Dedifferentiated amniotic fluid mesenchymal stem cell (primary cell): ENCODE data around the gene PPM1A.
"Not testable (repeated sequence)": the region's sequence is repeated elsewhere in the genome, so short reads cannot be mapped to it uniquely, and the experiment has no call there.

ENCODE experiments used
- DNase-seq: peaks from one replicate; pipeline ENCODE4 v3.0.0-alpha.2; 2016; ENCODE audit errors: extremely low spot score

PPM1A gene

GRCh38 chr14:60320860-60321259 is 71.8 kb downstream of the PPM1A start:
- DNase-seq: not testable (repeated sequence)

- DNase-seq: no peak
Observed at GRCh38 chr14:60323199-60323896, 74.3 kb downstream of the PPM1A start.

GRCh38 chr14:60324837-60325236 is 75.8 kb downstream of the PPM1A start:
- DNase-seq: no peak

- no peak for DNase-seq
Observed at GRCh38 chr14:60326274-60326673, 77.3 kb downstream of the PPM1A start.

- DNase-seq: no peak
Observed at GRCh38 chr14:60327447-60328331, 78.7 kb downstream of the PPM1A start.

- no peak for DNase-seq
Observed at GRCh38 chr14:60328583-60328982, 79.6 kb downstream of the PPM1A start.

GRCh38 chr14:60329274-60329673 is 80.3 kb downstream of the PPM1A start:
- no peak for DNase-seq

- peak; percentile 37 for DNase-seq
Observed at GRCh38 chr14:60331201-60332045, 82.4 kb downstream of the PPM1A start.

- DNase-seq: no peak
Observed at GRCh38 chr14:60332046-60332399, 83.0 kb downstream of the PPM1A start.

GRCh38 chr14:60332869-60333268 is 83.8 kb downstream of the PPM1A start:
- no peak for DNase-seq

GRCh38 chr14:60339571-60339970 is 90.5 kb downstream of the PPM1A start:
- DNase-seq: no peak

GRCh38 chr14:60343571-60344071 is 94.6 kb downstream of the PPM1A start:
- no peak for DNase-seq

- no peak for DNase-seq
Observed at GRCh38 chr14:60344751-60345150, 95.7 kb downstream of the PPM1A start.

- DNase-seq: no peak
Observed at GRCh38 chr14:60346706-60347105, 97.7 kb downstream of the PPM1A start.

- no peak for DNase-seq
Observed at GRCh38 chr14:60348211-60348610, 99.2 kb downstream of the PPM1A start.
